NCI-H446 (cell line): ENCODE data around the gene EPHB2.
A peak's percentile ranks its signal among the peaks of the same experiment; 100 is the strongest.

Experiments
- DNase-seq, 2 experiments: peaks; one replicate each; lab custom pipeline; 2025; lab: John Stamatoyannopoulos, UW

Gene EPHB2

GRCh38 chr1:22722901-22723550 lies 12.4 kb downstream of the EPHB2 start:
- no peak for DNase-seq

- DNase-seq = no peak
These were observed 17.2 kb downstream of the EPHB2 start for GRCh38 chr1:22727873-22728272.

- no peak for DNase-seq
These were observed 18.2 kb downstream of the EPHB2 start for GRCh38 chr1:22728751-22729399.

- no peak for DNase-seq
These were observed 18.7 kb downstream of the EPHB2 start for GRCh38 chr1:22729400-22729773.

GRCh38 chr1:22729912-22730311 lies 19.3 kb downstream of the EPHB2 start:
- peak in 1 of 2 experiments; percentile 31 for DNase-seq

GRCh38 chr1:22731924-22732720 lies 21.5 kb downstream of the EPHB2 start:
- no peak for DNase-seq

- DNase-seq = no peak
These were observed 23.0 kb downstream of the EPHB2 start for GRCh38 chr1:22733643-22734042.

GRCh38 chr1:22736501-22737080 lies 26.0 kb downstream of the EPHB2 start:
- DNase-seq = no peak

GRCh38 chr1:22737374-22738068 lies 26.9 kb downstream of the EPHB2 start:
- no peak for DNase-seq

- no peak for DNase-seq
These were observed 27.4 kb downstream of the EPHB2 start for GRCh38 chr1:22738069-22738435.

- DNase-seq = no peak
These were observed 27.9 kb downstream of the EPHB2 start for GRCh38 chr1:22738522-22738921.

GRCh38 chr1:22739648-22740385 lies 29.2 kb downstream of the EPHB2 start:
- DNase-seq = no peak

- DNase-seq = no peak
These were observed 30.5 kb downstream of the EPHB2 start for GRCh38 chr1:22741118-22741517.

GRCh38 chr1:22745669-22746585 lies 35.3 kb downstream of the EPHB2 start:
- no peak for DNase-seq

- peak; percentile 10 to 60 for DNase-seq
These were observed 36.5 kb downstream of the EPHB2 start for GRCh38 chr1:22747021-22747734.

GRCh38 chr1:22747735-22748073 lies 37.1 kb downstream of the EPHB2 start:
- DNase-seq = no peak

- DNase-seq = no peak
These were observed 38.9 kb downstream of the EPHB2 start for GRCh38 chr1:22749503-22749902.

- peak in 1 of 2 experiments; percentile 32 for DNase-seq
These were observed 39.5 kb downstream of the EPHB2 start for GRCh38 chr1:22749919-22750684.

- no peak for DNase-seq
These were observed 40.0 kb downstream of the EPHB2 start for GRCh38 chr1:22750685-22751051.
